Adrenal gland (tissue), 5 donors: ENCODE data around the gene KIAA0513.

ENCODE experiments used
- CTCF ChIP-seq, 6 experiments: fragments of 450-650 bp in 4 of 6; fragments of 200-600 bp in 2 of 6; sonication (generic) in 1 of 6; IDR thresholded peaks; 1 replicate in 5 of 6; 2 replicates in 1 of 6; pipeline versions ENCODE4 v1.5.1 to v1.8.0; 2016 to 2021; ENCODE audit warnings: antibody characterized with exemption in 6 of 6, mild to moderate bottlenecking in 2 of 6, moderate library complexity in 1 of 6
- POLR2A ChIP-seq, 2 donors: fragments of 450-650 bp; IDR thresholded peaks; one replicate each; pipeline ENCODE4 v1.6.1; 2017; ENCODE audit warnings: antibody characterized with exemption in 2 of 2, mild to moderate bottlenecking in 2 of 2, moderate library complexity in 1 of 2
- donor health status: DM: no; HTN: no; CAD: no.

GRCh38 chr16:85003076-85003475 lies 24.5 kb upstream of the KIAA0513 start:
- no peak for TF ChIP-seq CTCF (IDR thresholded peaks at IDR 0.05)
- TF ChIP-seq POLR2A (IDR thresholded peaks at IDR 0.05): no peak
